Vagina (tissue), 2 donors: ENCODE measurements around the gene MTA3.

Source experiments
- CTCF ChIP-seq, 3 experiments: fragments of 450-650 bp in 2 of 3; fragments of 200-600 bp in 1 of 3; sonication (generic) in 1 of 3; IDR thresholded peaks; one replicate each; pipeline ENCODE4 v1.5.1; 2017 to 2019; ENCODE audit warnings: antibody characterized with exemption in 3 of 3, mild to moderate bottlenecking in 2 of 3, moderate library complexity in 2 of 3
- POLR2A ChIP-seq, 2 donors: fragments of 450-650 bp; IDR thresholded peaks; one replicate each; pipeline ENCODE4 v1.6.1; 2017; ENCODE audit warnings: antibody characterized with exemption in 2 of 2, mild to moderate bottlenecking in 2 of 2, moderate library complexity in 2 of 2

- TF ChIP-seq CTCF (IDR thresholded peaks at IDR 0.05), result no peak
- no peak for TF ChIP-seq POLR2A (IDR thresholded peaks at IDR 0.05)
These were observed 200.3 kb downstream of the MTA3 start for GRCh38 chr2:42768706-42769256.
